ENCODE data around the gene ATP2A3.

The ATP2A3 gene

DNA sequence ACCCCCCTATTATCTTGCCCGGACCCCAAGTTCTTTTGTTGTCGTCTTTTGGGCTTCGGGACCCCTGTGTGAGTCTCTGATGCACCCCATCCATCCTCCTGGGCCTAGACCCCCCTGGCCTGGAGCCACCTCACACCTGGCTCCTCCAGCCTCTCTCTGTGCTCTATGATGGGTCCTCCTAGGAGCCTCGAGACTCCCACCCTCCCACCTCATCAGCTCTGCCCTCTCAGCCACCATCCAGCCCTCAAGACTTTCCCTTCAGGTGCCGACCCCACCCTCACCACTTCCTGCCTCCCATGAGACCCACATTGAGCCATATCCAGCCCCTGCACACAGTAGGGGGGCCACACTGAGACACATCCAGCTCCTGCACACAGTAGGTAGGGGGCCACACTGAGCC lies 8.7 kb upstream of the ATP2A3 start:
- H3K4me3 Mint-ChIP-seq: peak overlapping the region; percentile 65
- no peaks in the 10 kb centered on the region for H3K36me3 Mint-ChIP-seq
- H3K27ac Mint-ChIP-seq: peak overlapping the region; percentile 38
- ATAC-seq (ENCODE audit: low read depth) (no peak), DNase-seq (ENCODE audit: low spot score in 2 of 2) (no peak)
- H3K4me1 Mint-ChIP-seq: peaks cover 39% of the 10 kb centered on the region
- no peaks in the 10 kb centered on the region for H3K9me3 Mint-ChIP-seq
- H3K27me3 Mint-ChIP-seq: no peaks in the 10 kb centered on the region

DNA sequence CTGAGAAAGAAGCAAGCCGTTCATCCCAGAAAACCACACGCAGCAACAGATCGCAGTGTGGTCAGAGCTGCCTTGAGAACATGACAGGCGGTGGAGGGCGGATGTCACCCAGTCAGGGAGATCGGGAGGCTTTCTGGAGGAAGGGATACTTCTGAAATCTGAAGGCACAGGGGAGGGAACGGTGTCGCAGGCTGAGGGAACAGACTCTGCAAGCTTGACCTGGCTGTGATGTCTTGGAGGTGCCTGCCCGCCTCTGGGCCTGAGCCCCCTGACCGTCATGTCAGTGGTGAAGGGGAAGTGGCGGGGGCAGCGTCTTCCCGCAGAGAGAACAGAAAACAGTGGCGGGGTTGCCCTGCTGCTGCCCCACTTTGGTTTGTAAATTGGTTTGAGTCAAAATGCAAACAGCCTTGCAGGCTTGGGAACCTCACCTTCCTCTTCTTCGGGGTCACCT lies 8.1 kb upstream of the ATP2A3 start:
- no peak for DNase-seq (ENCODE audit: low spot score in 2 of 2)
- peaks cover 43% of the 10 kb centered on the region for H3K4me1 Mint-ChIP-seq
- no peaks in the 10 kb centered on the region for H3K27me3 Mint-ChIP-seq
- H3K4me3 Mint-ChIP-seq: peak overlapping the region; percentile 65
- no peaks in the 10 kb centered on the region for H3K9me3 Mint-ChIP-seq
- peak; percentile 61 for ATAC-seq (ENCODE audit: low read depth)
- peak overlapping the region; percentile 69 for H3K27ac Mint-ChIP-seq
- no peaks in the 10 kb centered on the region for H3K36me3 Mint-ChIP-seq

GRCh38 chr17:3970668-3971067 lies 6.4 kb upstream of the ATP2A3 start:
- Mint-ChIP-seq H3K4me1 (peaks cover 52% of the 10 kb centered on the region), H3K9me3 (no peaks in the 10 kb centered on the region), H3K4me3 (no peak overlapping the region), H3K36me3 (no peaks in the 10 kb centered on the region), H3K27me3 (no peaks in the 10 kb centered on the region), H3K27ac (no peak overlapping the region)
- DNase-seq (ENCODE audit: low spot score in 2 of 2) (no peak), ATAC-seq (ENCODE audit: low read depth) (no peak)

GRCh38 chr17:3969963-3970362 lies 5.7 kb upstream of the ATP2A3 start:
- Mint-ChIP-seq H3K27me3 (no peaks in the 10 kb centered on the region), H3K4me1 (peaks cover 59% of the 10 kb centered on the region), H3K27ac (no peak overlapping the region), H3K9me3 (no peaks in the 10 kb centered on the region), H3K4me3 (no peak overlapping the region), H3K36me3 (no peaks in the 10 kb centered on the region)
- ATAC-seq (ENCODE audit: low read depth) (no peak), DNase-seq (ENCODE audit: low spot score in 2 of 2) (no peak)

DNA sequence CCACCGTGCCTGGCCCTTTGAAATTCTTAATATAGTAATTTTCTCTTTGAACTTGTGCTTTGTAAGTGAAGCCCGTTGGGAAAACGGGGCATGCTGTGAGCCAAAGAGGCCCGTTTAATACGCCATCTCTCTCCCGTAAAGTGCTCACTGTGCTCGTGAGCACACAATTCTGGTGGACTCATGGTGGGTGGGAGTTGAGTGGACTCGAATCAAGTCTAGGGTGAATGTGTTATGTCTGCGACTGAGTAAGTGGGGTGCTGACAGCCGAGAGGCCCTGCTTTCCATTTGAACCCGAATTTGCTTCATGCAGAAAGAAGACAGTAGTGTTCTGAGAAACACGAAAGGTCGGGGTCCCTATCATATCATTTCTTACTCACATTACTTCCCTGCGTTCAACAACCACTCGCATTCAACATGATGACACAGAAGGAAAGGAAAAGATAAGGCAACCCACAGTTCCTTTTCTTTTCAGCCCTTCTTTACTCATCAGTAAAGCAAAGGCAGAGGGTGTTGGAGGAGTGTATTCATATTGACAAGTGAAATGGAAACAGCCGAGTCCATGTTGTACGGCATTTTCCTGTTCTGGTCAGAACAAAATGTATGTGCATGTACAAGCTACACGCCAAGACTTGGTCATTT lies 4.8 kb upstream of the ATP2A3 start:
- Mint-ChIP-seq H3K27me3 (no peaks in the 10 kb centered on the region), H3K4me3 (peak overlapping the region; percentile 34), H3K4me1 (peaks cover 57% of the 10 kb centered on the region), H3K36me3 (no peaks in the 10 kb centered on the region), H3K9me3 (no peaks in the 10 kb centered on the region), H3K27ac (peak overlapping the region; percentile 28)
- ATAC-seq (ENCODE audit: low read depth): no peak
- DNase-seq (ENCODE audit: low spot score in 2 of 2): no peak

GRCh38 chr17:3968015-3968414 lies 3.8 kb upstream of the ATP2A3 start:
- Mint-ChIP-seq H3K27ac (peak overlapping the region; percentile 90), H3K4me1 (peaks cover 52% of the 10 kb centered on the region), H3K36me3 (no peaks in the 10 kb centered on the region), H3K27me3 (no peaks in the 10 kb centered on the region), H3K9me3 (no peaks in the 10 kb centered on the region), H3K4me3 (peak overlapping the region; percentile 39)
- ATAC-seq (ENCODE audit: low read depth) (no peak), DNase-seq (ENCODE audit: low spot score in 2 of 2) (no peak)

DNA sequence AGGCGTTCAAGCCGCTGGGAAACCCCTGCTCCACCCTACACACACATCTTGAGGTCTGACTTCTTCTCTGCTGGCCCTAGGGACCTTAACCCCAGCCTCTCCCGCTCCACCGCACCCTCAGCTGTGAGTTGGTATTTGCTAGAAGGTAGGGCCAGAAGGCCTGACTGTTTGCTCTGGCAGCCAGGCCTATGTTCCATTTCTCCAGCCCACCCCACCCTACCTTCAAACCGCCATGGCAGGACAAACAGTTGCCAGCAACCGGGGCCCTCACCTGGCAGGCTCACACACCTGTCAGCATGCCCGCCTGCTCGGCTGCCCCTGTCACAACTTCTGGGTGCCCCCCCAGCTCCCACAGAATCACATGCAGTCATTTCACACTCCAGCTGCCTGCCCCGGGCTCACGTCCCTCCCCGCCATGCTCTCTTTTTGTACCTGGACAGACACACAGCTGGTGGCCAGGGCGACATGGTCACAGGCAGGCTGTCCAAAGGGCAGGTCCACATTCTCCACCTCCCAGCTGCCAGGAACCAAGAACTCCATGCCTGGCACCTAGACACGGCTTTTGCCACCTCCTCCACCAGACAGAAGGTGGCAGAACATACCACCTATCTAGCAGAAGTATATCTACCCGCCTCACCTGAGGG lies 2.6 kb upstream of the ATP2A3 start:
- Mint-ChIP-seq H3K27ac (peak overlapping the region; percentile 90), H3K4me3 (peak overlapping the region; percentile 83)

DNA sequence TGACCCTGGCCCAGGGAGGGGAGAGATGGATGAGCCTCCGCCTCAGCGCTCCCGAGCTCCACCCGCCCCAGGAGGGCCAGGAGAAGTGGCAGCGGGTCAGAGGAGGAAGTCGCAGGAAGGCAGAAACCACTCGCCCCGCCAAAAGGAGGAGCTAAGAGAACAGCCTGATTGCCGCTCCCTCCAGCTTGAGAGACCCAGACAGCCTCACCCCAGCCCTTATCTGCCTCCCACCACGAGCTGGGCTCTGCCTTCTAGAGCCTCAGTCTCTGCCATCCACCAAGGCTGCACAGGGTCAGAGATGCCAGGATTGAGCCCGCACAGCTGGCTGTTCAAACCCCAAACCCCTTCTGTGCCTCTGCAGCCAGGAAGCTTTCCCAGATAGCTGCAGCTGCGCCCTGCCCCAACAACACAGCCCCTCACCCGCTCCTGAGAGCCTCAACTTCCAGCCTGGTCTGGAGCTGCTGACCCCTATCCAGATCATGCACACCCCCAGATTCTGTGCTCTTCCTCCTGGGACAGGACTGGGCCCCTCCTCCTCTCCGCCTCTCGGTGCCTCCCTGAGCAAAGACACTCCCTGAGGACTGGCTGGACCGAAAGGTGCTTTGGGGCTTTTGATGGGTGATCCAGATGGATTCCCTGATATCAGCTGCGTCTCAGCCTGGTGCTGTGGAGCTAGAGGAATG lies 1.0 kb upstream of the ATP2A3 start:
- DNase-seq (ENCODE audit: low spot score in 2 of 2) (peak; percentile 57 to 66), ATAC-seq (ENCODE audit: low read depth) (peak; percentile 23)
- H3K9me3 Mint-ChIP-seq: no peaks in the 10 kb centered on the region
- peak overlapping the region; percentile 91 for H3K4me3 Mint-ChIP-seq
- peaks cover 50% of the 10 kb centered on the region for H3K4me1 Mint-ChIP-seq
- H3K36me3 Mint-ChIP-seq: peaks cover 8% of the 10 kb centered on the region
- H3K27ac Mint-ChIP-seq: peak overlapping the region; percentile 92
- H3K27me3 Mint-ChIP-seq: no peaks in the 10 kb centered on the region

More for the DNA sequence above, 2.6 kb upstream of the ATP2A3 start:
- DNase-seq (ENCODE audit: low spot score in 2 of 2) (peak; percentile 60 to 69), ATAC-seq (ENCODE audit: low read depth) (peak; percentile 63)
- Mint-ChIP-seq H3K9me3 (no peaks in the 10 kb centered on the region), H3K4me1 (peaks cover 46% of the 10 kb centered on the region), H3K36me3 (peaks cover 2% of the 10 kb centered on the region), H3K27me3 (no peaks in the 10 kb centered on the region)

DNA sequence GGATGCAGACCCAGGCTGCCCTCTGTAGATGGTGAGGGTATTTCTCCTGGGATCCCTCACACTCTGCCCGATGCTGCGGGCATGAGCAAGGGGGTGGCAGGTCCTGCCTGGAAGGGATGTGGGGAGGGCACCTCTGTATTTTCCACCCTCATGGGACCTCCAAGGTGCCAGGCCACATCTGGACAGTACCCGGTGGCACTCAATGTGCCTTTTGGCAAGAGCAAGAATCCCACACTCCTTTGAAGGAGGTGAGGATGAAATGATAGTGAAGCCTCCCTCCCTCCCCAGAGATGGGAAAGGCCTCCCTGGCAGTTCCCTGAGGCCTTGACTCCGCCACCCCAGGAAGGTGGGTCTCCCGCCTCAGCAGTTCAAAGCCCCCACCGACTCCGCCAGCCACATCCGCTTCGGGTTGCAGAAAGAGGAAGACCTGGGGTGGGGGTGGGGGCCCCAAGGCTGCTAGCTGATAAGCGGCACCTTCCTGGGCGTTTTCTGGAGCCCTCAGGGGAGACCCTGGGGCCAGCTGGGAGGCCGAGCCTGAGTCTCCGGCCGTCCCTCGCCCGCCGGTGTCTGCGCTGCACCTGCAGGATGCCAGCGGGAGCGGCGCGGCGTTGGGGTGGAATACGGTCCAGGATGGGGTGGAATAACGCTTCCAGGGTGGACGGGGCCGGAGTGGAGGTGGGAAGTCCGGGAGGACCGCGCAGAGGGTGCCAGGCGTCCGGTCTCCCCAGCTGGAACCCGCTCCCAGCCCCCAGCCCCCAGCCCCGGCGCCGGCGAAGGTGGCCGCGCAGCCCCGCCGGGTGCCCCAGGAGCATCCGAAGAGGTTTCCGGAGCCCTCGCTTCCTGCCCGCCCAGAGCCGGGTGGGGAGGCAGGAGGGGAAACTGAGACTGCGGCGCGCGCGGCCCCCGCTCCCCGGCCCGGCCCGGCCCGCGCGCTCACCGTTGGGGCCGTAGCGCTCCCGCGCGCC lies 718 bp downstream of the ATP2A3 start:
- Mint-ChIP-seq H3K27ac (peak overlapping the region; percentile 68), H3K4me1 (peaks cover 57% of the 10 kb centered on the region), H3K9me3 (no peaks in the 10 kb centered on the region), H3K36me3 (peaks cover 10% of the 10 kb centered on the region), H3K27me3 (no peaks in the 10 kb centered on the region), H3K4me3 (peak overlapping the region; percentile 87)
- ATAC-seq (ENCODE audit: low read depth) (peak; percentile 42), DNase-seq (ENCODE audit: low spot score in 2 of 2) (peak; percentile 64 to 73)

DNA sequence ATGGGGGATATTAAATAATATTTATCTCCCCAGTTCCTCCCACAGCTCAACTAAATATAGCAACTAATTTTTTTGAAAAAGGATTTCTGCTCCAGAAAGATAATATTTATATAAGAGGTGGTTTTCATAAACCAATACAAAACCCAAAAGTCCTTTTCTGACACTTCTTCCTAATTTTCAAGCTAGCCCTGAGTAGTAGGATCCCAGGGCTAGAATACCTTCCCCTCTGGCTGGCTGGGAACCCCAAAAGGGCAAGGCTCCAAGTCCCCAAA lies 1.3 kb downstream of the ATP2A3 start:
- peak overlapping the region; percentile 68 for H3K27ac Mint-ChIP-seq
- H3K27me3 Mint-ChIP-seq: no peaks in the 10 kb centered on the region
- peaks cover 10% of the 10 kb centered on the region for H3K36me3 Mint-ChIP-seq
- H3K4me3 Mint-ChIP-seq: peak overlapping the region; percentile 87
- DNase-seq (ENCODE audit: low spot score in 2 of 2): no peak
- no peaks in the 10 kb centered on the region for H3K9me3 Mint-ChIP-seq
- peaks cover 59% of the 10 kb centered on the region for H3K4me1 Mint-ChIP-seq
- ATAC-seq (ENCODE audit: low read depth): no peak

DNA sequence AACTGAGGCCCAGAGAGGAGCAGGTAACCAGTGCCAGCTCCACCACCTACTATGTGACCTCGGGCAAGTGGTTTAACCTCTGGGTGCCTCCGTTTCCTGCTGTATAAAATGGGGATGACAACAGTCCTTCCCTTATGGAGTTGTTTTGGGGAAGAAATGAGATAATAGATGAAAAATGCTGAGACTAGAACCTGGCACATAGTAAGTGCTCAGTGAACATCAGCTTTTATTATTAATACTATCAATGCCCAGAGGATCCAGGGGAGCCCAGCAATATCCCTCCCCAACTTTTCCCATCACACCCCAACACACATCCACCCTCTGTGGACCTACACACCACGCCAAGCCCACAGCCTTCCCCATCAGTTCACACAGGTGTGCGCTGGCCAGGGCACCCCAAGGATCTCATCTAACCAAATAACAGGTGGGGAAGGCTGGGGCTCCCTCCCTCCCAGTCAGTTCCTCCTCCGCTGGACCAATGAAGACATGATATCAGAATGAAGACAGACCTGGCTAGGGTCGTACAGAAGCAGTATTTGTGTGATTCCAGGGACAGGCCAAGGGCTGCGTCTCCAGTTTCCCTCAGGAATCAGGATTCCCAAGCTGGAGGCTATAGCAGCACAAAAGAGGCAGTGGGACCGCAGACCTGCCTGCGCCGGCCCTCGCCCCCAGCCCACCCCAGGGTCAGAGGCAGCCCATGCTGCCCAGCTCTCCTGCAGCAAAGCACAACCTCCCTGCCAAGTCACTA lies 1.8 kb downstream of the ATP2A3 start:
- H3K27me3 Mint-ChIP-seq: no peaks in the 10 kb centered on the region
- H3K9me3 Mint-ChIP-seq: no peaks in the 10 kb centered on the region
- peaks cover 61% of the 10 kb centered on the region for H3K4me1 Mint-ChIP-seq
- H3K4me3 Mint-ChIP-seq: peak overlapping the region; percentile 87
- ATAC-seq (ENCODE audit: low read depth): no peak
- DNase-seq (ENCODE audit: low spot score in 2 of 2): no peak
- H3K27ac Mint-ChIP-seq: peak overlapping the region; percentile 68
- peaks cover 13% of the 10 kb centered on the region for H3K36me3 Mint-ChIP-seq

DNA sequence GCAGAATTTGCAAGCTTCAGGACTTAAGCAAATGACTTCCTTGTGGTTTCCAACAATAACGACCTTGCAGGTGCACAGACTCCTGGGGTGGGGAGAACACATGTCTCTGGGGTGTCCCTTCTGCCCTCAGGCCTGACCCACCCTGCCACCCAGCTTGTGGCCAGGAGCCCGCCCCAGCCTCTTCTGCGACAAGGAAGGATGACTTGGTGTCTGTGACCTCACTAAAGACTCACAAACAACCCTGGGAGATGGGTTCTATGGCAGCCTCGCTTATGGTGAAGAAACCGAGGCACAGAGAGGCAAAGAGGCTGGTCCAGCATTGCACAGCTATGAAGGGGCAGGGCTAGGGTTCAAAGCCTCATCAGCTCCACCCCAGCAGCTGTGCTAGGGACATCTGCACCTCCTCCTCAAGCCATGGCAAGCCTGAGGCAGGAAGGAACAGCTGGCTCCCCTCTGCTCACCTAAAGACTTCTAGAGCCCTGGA lies 2.6 kb downstream of the ATP2A3 start:
- DNase-seq (ENCODE audit: low spot score in 2 of 2) (peak; percentile 56 to 78), ATAC-seq (ENCODE audit: low read depth) (peak; percentile 67)
- peaks cover 62% of the 10 kb centered on the region for H3K4me1 Mint-ChIP-seq
- no peaks in the 10 kb centered on the region for H3K27me3 Mint-ChIP-seq
- peak overlapping the region; percentile 87 for H3K4me3 Mint-ChIP-seq
- H3K36me3 Mint-ChIP-seq: peaks cover 19% of the 10 kb centered on the region
- H3K9me3 Mint-ChIP-seq: no peaks in the 10 kb centered on the region
- H3K27ac Mint-ChIP-seq: peak overlapping the region; percentile 68

GRCh38 chr17:3960764-3961163 lies 3.5 kb downstream of the ATP2A3 start:
- H3K4me1 Mint-ChIP-seq: peaks cover 66% of the 10 kb centered on the region
- peaks cover 21% of the 10 kb centered on the region for H3K36me3 Mint-ChIP-seq
- peak overlapping the region; percentile 87 for H3K4me3 Mint-ChIP-seq
- H3K27ac Mint-ChIP-seq: peak overlapping the region; percentile 68
- DNase-seq (ENCODE audit: low spot score in 2 of 2) (no peak), ATAC-seq (ENCODE audit: low read depth) (no peak)
- H3K9me3 Mint-ChIP-seq: no peaks in the 10 kb centered on the region
- H3K27me3 Mint-ChIP-seq: no peaks in the 10 kb centered on the region

Measured in memory B cell (primary cell).